GM13976 (cell line): ENCODE results near the gene CCDC33.
"Not testable (repeated sequence)": the region's sequence is repeated elsewhere in the genome, so short reads cannot be mapped to it uniquely, and the experiment has no call there.

Experiments used
- DNase-seq: peaks from one replicate; pipeline ENCODE4 v3.0.0; 2012; ENCODE audit warnings: low spot score
- in situ Hi-C: fragments of 300-500 bp; cut with MboI; formaldehyde crosslinking; loops from one replicate; pipeline ENCODE4 v1.12.0; 2022; ENCODE audit warnings: low sequenced_read_pairs, mixed read lengths, inconsistent platforms; ENCODE audit not compliant: unreplicated experiment
- TF ChIP-seq, protein P1 (sequence below): IDR thresholded peaks from 2 replicates; pipeline ENCODE4 v1.5.1; 2012; ENCODE audit warnings: borderline replicate concordance, mild to moderate bottlenecking; ENCODE audit not compliant: insufficient read depth; ENCODE audit errors: extremely low read depth, missing control alignments, control extremely low read depth

Gene CCDC33

DNA sequence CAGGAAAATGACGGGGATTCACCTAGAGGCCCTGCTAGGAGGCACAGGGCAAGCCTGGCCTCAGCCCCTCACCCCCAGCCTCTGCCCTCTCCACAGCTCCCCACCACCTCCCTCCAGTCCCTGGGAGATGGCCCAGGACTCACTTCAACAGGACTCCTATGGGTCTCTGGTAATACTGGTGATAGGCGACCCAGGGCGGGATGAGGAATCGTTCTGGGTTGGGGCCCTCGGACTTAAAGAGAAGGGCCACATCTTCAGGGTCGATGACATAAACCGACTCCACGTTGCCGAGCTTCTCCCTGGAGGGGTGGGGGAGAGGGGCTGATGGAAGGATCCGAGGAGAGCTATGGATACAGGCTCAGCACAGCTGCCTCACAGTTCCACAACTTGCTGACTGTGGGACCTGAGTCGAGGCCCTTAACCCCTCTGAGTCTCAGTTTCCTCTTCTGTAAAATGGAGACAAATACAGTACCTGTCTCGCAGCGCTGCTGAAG lies 111.7 kb downstream of the CCDC33 start:
- no peak for DNase-seq
- TF ChIP-seq, protein P1, sequence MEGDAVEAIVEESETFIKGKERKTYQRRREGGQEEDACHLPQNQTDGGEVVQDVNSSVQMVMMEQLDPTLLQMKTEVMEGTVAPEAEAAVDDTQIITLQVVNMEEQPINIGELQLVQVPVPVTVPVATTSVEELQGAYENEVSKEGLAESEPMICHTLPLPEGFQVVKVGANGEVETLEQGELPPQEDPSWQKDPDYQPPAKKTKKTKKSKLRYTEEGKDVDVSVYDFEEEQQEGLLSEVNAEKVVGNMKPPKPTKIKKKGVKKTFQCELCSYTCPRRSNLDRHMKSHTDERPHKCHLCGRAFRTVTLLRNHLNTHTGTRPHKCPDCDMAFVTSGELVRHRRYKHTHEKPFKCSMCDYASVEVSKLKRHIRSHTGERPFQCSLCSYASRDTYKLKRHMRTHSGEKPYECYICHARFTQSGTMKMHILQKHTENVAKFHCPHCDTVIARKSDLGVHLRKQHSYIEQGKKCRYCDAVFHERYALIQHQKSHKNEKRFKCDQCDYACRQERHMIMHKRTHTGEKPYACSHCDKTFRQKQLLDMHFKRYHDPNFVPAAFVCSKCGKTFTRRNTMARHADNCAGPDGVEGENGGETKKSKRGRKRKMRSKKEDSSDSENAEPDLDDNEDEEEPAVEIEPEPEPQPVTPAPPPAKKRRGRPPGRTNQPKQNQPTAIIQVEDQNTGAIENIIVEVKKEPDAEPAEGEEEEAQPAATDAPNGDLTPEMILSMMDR, result no peak
- in situ Hi-C loops, result no loop called here

DNA sequence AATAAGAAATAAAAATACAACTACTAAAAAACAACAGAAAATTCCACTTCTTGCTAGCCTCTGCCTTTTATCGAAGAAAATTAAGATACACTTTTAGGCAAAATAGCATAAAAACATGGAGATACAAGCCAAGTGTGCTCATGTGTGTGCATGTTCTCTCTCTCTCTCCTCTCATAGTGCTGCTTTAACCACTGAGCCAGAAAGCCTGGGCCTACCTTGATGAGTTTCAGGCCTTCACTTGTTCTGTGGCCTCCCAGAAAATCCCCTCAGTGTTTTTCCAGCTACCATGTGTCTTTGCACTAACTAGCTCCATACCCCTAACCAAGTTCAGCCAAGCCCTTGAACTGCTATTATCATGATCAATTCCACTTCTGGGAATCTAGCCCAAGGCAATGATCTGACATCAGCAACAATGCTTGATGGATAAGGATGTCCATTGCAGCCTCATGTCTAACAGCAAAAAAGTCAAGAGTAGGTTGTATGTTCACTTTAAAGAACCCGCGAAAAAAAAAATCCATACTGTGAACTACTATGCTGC lies 113.2 kb downstream of the CCDC33 start:
- TF ChIP-seq, protein P1, result no peak
- DNase-seq, result no peak
- in situ Hi-C loops, result no loop called here

DNA sequence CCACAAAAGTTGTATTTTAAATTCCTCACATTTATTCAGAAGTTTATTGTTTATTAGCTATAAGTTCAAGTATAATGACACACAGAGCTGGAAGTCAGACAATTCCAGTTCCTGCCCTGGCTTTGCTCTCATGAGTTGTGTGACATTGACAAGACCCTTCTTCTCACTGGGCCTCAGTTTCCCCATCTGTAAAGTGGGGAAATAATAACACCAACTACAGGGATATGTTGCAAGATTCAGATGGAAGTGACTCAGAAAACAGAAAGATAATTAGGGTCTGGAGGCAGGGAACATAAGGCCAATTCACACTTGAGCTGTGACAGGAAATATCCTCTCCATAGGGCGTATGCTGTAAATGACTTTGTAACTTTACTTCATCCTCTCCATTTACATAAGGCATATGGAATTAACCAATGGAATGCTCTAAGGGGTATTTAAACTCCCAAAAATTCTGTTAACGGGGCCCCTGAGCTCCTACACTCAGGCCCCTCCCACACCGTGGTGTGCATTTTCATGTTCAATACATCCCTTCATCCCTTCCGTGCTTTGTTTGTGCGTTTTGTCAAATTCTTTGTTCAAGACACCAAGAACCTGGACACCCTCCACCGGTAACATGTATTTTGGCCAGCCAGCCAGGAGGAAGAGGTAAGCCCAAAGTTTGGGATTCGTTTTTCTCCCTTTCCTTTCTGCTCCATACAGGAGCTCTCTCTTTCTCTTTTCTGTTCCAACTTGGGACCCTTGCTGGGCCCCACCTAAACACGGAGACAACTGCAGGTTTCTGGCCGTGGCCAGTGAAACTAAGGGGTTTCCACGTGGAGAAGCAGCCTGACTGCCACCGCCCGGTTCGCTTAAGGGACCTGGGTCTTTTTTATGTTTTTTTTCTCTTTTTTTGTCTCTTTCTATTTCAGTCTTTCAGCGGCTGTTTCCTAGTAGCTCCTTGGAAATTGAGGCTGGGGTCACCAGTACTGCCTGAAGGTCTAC lies 114.5 kb downstream of the CCDC33 start:
- no peak for DNase-seq
- TF ChIP-seq, protein P1, result no peak
- in situ Hi-C loops, result no loop called here

DNA sequence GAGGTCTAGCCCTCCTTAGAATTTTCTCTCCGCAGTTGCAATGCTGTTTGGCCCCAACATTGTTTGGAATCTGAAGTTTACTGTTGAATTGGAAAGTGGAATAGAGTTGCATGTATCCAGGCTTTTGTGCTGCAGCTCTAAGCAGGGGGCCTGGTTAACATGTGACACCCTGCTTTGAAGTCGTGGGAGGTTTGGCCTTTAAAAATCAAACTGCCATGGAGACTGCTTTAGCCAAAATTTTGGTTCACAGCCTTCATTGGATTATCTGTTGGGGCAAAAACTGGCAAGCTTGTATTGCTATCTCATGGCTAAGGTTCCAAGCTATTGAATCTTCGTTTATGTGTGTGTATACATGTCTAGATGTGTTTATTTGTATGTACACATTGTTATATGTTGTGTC lies 115.5 kb downstream of the CCDC33 start:
- DNase-seq, result no peak
- in situ Hi-C loops, result no loop called here
- TF ChIP-seq, protein P1, result no peak

DNA sequence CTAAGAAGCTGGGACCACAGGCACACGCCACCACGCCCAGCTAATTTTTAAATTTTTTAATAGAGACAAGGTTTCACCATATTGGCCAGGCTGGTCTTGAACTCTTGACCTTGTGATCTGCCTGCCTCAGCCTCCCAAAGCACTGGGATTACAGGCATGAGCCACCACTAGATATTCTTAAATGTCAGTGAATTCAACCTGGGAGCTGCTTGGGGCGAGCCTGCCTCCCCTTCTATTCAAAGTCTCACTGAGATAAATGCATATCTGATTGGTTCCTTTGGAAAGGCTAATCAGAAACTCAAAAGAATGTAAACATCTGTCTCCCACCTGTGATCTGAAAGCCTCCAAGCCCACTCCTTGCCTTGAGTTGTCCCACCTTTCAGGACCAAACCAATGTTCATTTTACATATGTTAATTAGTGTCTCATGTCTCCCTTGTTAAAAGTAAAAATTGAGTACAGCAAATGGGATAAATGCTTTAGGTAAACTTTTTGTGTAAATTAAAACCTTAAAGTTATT lies 116.3 kb downstream of the CCDC33 start:
- TF ChIP-seq, protein P1, result no peak
- in situ Hi-C loops, result no loop called here

DNA sequence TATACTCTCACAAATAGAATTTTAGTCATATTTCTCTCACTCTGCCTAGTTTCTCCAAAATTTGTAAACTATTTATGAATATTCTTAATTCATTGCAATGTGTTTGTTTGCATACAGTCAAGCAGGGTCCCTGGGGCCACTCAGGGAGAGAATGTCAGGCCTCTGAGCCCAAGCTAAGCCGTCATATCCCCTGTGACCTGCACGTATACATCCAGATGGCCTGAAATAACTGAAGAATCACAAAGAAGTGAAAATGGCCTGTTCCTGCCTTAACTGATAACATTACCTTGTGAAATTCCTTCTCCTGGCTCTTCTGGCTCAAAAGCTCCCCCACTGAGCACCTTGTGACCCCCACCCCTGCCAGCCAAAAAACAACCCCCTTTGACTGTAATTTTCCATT lies 117.9 kb downstream of the CCDC33 start:
- in situ Hi-C loops, DNase-seq: not testable (repeated sequence)

More for the DNA sequence above, 116.3 kb downstream of the CCDC33 start:
- DNase-seq, result no peak

DNA sequence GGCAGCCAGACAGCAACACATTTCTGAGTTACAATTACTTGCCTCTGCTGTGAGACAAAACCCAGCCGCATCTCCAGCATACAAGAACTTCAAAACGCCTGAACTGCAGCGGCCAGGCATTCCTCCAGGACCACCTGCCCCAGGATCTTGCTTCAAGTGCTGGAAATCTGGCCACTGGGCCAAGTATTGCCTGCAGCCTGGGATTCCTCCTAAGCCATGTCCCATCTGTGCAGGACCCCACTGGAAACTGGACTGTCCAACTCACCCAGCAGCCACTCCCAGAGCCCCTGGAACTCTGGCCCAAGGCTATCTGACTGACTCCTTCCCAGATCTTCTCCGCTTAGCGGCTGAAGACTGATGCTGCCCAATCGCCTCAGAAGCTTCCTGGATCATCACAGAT lies 119.9 kb downstream of the CCDC33 start:
- DNase-seq, in situ Hi-C loops: not testable (repeated sequence)

DNA sequence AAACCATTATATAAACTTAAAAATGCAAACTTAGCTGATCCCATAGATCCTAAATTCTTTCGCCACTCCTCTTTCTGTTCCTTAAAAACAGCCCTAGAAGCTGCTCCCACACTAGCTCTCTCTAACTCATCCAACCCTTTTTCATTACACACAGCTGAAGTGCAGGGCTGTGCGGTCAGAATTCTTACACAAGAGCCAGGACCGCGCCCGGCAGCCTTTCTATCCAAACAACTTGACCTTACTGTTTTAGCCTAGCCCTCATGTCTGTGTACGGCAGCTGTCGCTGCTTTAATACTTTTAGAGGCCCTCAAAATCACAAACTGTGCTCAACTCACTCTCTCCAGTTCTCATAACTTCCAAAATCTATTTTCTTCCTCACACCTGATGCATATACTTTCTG lies 121.4 kb downstream of the CCDC33 start:
- DNase-seq, in situ Hi-C loops: not testable (repeated sequence)

DNA sequence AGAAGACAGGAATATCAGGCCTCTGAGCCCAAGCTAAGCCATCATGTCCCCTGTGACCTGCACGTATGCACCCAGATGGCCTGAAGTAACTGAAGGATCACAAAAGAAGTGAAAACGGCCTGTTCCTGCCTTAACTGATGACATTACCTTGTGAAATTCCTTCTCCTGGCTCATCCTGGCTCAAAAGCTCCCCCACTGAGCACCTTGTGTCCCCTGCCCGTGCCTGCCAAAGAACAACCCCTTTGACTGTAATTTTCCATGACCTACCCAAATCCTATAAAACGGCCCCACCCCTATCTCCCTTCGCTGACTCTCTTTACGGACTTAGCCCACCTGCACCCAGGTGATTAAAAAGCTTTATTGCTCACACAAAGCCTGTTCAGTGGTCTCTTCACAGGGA lies 123.2 kb downstream of the CCDC33 start:
- in situ Hi-C loops, result not testable (repeated sequence)

DNA sequence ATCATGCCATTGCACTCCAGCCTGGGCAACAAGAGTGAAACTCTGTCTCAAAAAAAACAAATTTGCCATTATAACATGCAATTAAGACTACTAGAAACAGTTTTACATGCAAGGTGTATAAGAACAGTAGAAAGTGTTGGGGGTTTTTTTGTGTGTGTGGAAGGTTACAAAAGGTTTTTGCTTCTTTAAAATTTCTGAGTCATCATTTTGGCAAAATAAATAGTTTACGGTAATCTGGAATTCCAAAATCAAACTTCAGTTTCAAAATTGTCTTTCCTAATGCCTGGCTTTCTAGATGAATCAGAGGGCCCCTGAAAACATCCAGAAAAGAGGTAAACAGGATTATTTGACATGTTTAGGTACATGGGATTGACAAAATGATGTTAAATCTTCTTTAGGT lies 124.7 kb downstream of the CCDC33 start:
- in situ Hi-C loops, DNase-seq: not testable (repeated sequence)

More for the DNA sequence above, 123.2 kb downstream of the CCDC33 start:
- not testable (repeated sequence) for DNase-seq
